Hematopoietic multipotent progenitor cell treated with erythropoietin and hydrocortisone succinate and interleukin-3 and kit ligand, for 15 days (in vitro differentiated cells): Measurements from ENCODE around the gene RNF38.
"Not testable (repeated sequence)": the region's sequence is repeated elsewhere in the genome, so short reads cannot be mapped to it uniquely, and the experiment has no call there.

ENCODE experiments used
- DNase-seq: peaks from one replicate; pipeline ENCODE4 v3.0.0-alpha.2; 2015; ENCODE audit warnings: low spot score

RNF38 gene

GRCh38 chr9:36399980-36400331 is at the start of gene RNF38:
Gene RNF38, minus strand, starts transcription at chr9:36400269. Its CDS starts 161 bp downstream, at chr9:36400108.
- DNase-seq = no peak

DNA sequence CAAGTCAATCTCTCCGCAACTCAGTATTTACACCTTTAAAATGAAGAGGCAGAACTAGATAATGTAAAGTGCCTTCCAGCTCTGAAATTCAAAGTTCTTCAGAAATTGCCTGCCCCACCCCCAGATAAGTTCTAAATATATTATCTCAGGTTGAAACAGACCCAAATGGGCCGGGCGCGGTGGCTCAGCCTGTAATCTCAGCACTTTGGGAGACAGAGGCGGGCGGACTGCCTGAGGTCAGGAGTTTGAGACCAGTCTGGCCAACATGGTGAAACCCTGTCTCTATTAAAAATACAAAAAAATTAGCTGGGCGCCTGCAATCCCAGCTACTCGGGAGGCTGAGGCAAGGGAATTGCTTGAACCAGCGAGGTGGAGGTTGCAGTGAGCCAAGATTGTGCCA is 48.5 kb upstream of the RNF38 start:
- not testable (repeated sequence) for DNase-seq

GRCh38 chr9:36448017-36448416 is 47.9 kb upstream of the RNF38 start:
- DNase-seq = no peak

- DNase-seq = not testable (repeated sequence)
Observed at GRCh38 chr9:36446678-36447077, 46.6 kb upstream of the RNF38 start.

DNA sequence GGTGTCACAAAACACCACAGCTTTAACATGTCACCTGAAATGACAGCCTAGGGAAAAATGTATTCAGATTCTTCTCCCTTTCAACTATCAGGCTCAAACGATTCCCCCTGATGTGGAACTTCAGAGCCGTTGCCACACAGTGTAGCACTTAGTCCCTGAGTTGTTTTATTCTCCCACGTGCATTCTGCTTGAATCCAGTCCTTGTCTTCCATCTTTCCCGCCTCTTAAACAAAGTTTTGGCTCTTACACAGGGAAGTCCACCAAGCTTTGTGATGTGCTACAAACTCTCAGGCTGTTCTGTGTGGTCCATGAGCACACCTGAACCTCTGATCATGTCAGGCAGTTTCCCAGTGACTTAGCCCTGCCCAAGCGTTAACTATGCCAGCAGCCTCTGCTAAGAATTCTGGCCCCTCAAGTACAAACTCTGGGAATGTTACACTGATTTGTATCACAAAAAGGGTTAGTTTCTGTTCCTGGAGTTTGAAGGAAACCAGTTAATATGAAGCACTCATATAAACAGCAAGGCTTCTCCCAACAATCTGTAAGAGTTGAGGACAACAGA is 45.8 kb upstream of the RNF38 start:
- DNase-seq = no peak

GRCh38 chr9:36444203-36444602 is 44.1 kb upstream of the RNF38 start:
- no peak for DNase-seq

- no peak for DNase-seq
Observed at GRCh38 chr9:36443581-36443980, 43.5 kb upstream of the RNF38 start.

DNA sequence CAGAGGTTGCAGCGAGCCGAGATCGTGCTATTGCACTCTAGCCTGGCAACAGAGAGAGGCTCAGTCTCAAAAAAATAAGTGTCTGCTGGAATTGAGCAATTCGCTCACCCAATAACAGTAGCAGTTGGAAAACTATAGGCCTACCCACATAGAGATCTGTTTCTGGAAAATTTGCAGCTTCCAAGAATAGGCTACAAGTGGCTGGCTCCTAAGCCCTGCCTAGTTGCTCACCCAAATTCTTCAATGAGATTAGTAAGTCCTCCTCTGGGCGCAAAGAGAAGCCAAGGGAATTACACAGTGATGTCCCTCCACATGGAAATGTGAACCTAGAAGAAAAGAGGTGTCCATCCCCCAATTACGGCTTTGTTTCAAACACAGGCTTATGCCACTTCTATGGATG is 42.6 kb upstream of the RNF38 start:
- no peak for DNase-seq

GRCh38 chr9:36441966-36442365 is 41.9 kb upstream of the RNF38 start:
- no peak for DNase-seq

DNA sequence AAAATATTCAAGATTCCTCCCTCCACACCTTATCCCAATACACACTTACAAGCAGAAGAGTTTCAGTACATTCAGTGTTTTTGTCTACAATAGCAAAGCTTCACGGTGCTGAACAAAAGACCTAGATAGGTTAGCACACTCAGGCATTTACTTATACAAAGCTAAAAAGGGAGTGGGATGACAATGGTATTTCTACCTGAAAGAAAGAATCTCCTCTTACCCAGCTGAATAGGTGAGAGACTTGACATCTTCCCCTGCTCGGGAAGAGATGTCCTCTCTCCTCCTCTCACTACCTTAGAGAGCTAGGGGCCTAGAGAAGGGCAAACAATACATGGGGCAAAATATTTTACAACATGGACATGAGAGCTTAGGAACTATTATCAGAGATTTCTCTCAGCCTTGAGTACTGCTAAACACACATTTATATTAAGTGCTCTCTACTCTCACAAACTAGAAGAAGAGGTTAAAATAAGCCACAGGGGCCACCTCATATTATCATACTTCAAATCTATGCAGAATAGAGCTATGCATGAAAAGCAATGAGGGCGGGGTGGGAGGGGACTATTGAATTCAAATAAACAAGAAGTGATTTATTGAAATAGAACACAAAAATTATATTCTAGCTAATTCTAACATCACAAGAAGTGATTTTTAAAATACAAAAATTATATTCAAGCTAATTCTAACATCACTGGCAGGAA is 38.6 kb upstream of the RNF38 start:
- no peak for DNase-seq

GRCh38 chr9:36437790-36438189 is 37.7 kb upstream of the RNF38 start:
- no peak for DNase-seq

DNA sequence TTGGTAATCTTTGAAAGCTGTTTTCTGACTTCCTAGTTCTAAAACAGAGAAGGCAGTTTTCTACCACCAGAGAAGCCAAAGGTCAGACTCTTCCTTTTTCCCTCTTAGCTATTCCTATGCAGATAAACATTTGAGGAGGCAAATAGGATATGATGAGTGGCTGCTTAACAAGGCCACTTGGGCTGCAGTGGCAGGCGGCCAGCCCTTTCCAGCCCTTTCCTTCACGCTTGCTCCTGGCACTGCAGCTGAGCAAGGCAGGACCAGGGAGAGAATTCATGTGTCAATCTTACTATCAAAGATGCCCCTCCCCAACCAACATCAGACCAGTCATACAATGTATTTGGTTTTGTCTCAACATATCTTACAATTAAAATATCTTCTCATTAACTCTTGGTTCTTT is 36.8 kb upstream of the RNF38 start:
- DNase-seq = no peak

GRCh38 chr9:36433386-36433785 is 33.3 kb upstream of the RNF38 start:
- no peak for DNase-seq

DNA sequence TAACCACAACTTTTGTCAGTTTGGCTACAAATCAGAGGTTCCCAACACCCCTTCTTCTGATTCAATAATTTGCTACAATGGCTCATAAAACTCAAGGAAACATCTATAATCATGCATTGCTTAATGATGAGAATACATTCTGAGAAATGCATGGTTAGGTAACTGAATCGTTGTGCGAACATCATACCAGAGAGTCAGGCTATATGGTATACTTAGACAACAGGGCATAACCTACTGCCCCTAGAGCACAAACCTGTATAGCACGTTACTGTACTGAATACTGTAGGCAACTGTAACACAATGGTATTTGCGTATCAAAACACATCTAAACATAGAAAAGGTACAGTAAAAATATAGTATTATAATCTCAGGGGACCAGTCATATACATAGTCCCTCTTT is 31.0 kb upstream of the RNF38 start:
- DNase-seq = no peak

- no peak for DNase-seq
Observed at GRCh38 chr9:36426945-36427344, 26.9 kb upstream of the RNF38 start.

- no peak for DNase-seq
Observed at GRCh38 chr9:36426348-36426747, 26.3 kb upstream of the RNF38 start.

- DNase-seq = no peak
Observed at GRCh38 chr9:36424289-36425055, 24.4 kb upstream of the RNF38 start.

DNA sequence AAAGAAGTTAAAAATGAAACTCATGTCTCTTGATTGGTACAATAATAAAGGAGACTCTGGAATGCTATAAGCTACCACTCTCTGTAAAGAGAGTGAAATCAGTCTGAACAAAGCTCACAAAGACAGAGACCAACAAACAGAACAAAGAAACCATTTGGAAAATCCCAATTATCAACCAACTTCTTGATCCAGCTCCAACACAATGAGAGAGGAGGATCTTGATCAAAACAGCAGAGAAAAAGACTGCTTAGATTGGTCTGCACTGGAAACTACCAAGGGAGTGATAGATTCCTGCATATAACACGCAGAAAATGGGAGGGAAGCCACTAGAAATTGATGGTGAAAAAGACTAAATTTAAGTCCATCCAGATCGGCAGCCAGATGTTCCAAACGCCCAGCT is 23.1 kb upstream of the RNF38 start:
- no peak for DNase-seq

- no peak for DNase-seq
Observed at GRCh38 chr9:36416890-36417289, 16.8 kb upstream of the RNF38 start.

- DNase-seq = no peak
Observed at GRCh38 chr9:36415822-36416525, 15.9 kb upstream of the RNF38 start.

DNA sequence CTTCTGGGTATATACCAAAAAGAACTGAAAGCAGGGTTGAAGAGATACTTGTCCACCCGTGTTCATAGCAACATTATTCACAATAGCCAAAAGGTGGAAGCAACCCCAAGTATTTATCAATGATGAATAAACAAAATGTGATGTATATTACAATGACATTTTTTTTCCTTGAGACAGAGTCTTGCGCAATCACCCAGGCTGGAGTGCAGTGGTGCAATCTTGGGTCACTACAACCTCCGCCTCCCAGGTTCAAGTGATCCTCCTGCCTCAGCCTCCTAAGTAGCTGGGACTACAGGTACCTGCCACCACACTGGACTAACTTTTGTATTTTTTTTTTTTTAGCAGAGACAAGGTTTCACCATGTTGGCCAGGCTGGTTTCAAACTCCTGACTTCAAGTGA is 11.3 kb upstream of the RNF38 start:
- DNase-seq = not testable (repeated sequence)

DNA sequence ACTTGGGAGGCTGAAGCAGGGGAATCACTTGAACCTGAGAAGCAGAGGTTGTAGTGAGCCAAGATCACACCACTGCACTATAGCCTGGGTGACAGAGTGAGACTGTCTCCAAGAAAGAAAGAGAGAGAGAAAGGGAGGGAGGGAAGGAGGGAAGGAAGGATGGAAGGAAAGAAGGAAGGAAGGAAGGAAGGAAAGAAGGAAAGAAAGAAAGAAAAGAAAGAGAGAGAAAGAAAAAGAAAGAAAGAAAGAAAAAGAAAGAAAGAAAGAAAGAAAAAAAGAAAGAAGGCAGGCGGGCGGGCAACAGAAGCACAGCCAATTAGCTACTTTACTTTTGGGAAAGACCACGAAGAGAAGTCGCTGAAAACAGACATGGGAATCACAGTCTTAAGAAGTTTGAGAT is 9.0 kb upstream of the RNF38 start:
- DNase-seq = not testable (repeated sequence)
